HCT116 (cell line): ENCODE data around the gene ARID4A. TPM values are rescaled to one million over a fixed set of nuclear protein-coding genes. Genes with fewer than 3 reads are reported as not detected.

Source experiments
- ATAC-seq: fragments of 200-7000 bp; cut with Tn5 transposase; 2 replicates; pipeline ENCODE4 v1.9.1; 2020; ENCODE audit warnings: mild to moderate bottlenecking, moderate library complexity
- BruUV-seq: library from RNA; stranded (reverse); fragments of 400-500 nt; replicated peaks from 2 replicates; lab custom pipeline; 2021; lab: Mats Ljungman, UMichigan
- CTCF ChIA-PET: fragments of 300-600 bp; sonication (Branson Sonifier 250); formaldehyde crosslinking; loops from one replicate; lab custom pipeline; 2021; ENCODE audit warnings: antibody characterized with exemption; lab: Charles Lee
- POLR2A ChIA-PET: fragments of 300-600, 350-600 bp; sonication (Branson Sonifier 250); formaldehyde crosslinking; loops from one replicate; lab custom pipeline; 2021; ENCODE audit warnings: antibody characterized with exemption; lab: Charles Lee
- RAD21 ChIA-PET, 2 experiments: fragments of 300-600 bp; sonication (Branson Sonifier 250); formaldehyde crosslinking; loops; one replicate each; lab custom pipeline; 2023; ENCODE audit warnings: low total read pairs in 2 of 2; ENCODE audit not compliant: uncharacterized antibody in 2 of 2, unreplicated experiment in 2 of 2, low non-redundant PET in 1 of 2; lab: Charles Lee
- DNase-seq: peaks from one replicate; pipeline ENCODE4 v3.0.0-alpha.2; 2010; ENCODE audit warnings: low read depth, low spot score
- H2AFZ ChIP-seq: fragments of 200-600 bp; shearing (Covaris generic), sonication (generic); 2 replicates; pipeline ENCODE4 v1.6.1; 2017; ENCODE audit warnings: low read depth, mixed run types, mixed read lengths, antibody characterized with exemption, low read length; ENCODE audit not compliant: poor library complexity, severe bottlenecking
- H3K27ac ChIP-seq: 2 replicates; pipeline ENCODE4 v1.5.1; 2012; ENCODE audit warnings: low read depth, low read length
- H3K27me3 ChIP-seq: fragments of 200-600 bp; sonication (generic); 2 replicates; pipeline ENCODE4 v1.6.1; 2016; ENCODE audit warnings: mixed run types, low read length, mixed read lengths; ENCODE audit not compliant: insufficient read depth
- H3K36me3 ChIP-seq, 2 experiments: fragments of 200-500 bp in 1 of 2; fragments of 200-600 bp in 1 of 2; sonication (Bioruptor generic) in 1 of 2; sonication (generic) in 1 of 2; 2 replicates each; pipeline versions ENCODE4 v1.5.1 to v1.6.1; 2014 to 2016; ENCODE audit warnings: low read length in 2 of 2, inconsistent platforms in 1 of 2, mixed read lengths in 1 of 2, mixed run types in 1 of 2; ENCODE audit not compliant: insufficient read depth in 2 of 2, control insufficient read depth in 1 of 2
- H3K4me1 ChIP-seq, 2 experiments: fragments of 200-600 bp in 1 of 2; sonication (generic) in 1 of 2; 2 replicates each; pipeline versions ENCODE4 v1.5.1 to v1.6.1; 2012 to 2017; ENCODE audit warnings: low read length in 2 of 2, inconsistent platforms in 1 of 2, mild to moderate bottlenecking in 1 of 2, mixed read lengths in 1 of 2, mixed run types in 1 of 2, moderate library complexity in 1 of 2; ENCODE audit not compliant: insufficient read depth in 2 of 2, control insufficient read depth in 1 of 2
- H3K4me2 ChIP-seq: fragments of 200-600 bp; sonication (generic); 2 replicates; pipeline ENCODE4 v1.6.1; 2017; ENCODE audit warnings: mixed run types, low read length, mixed read lengths
- H3K4me3 ChIP-seq, 2 experiments: fragments of 200-600 bp in 1 of 2; sonication (generic) in 1 of 2; replicated peaks in 1 of 2; 2 replicates each; pipeline ENCODE4 v1.5.1; 2011 to 2016; ENCODE audit warnings: low read length in 2 of 2, control low read depth in 1 of 2, low read depth in 1 of 2, mild to moderate bottlenecking in 1 of 2, mixed read lengths in 1 of 2, mixed run types in 1 of 2
- H3K79me2 ChIP-seq: fragments of 200-600 bp; sonication (generic); 2 replicates; pipeline ENCODE4 v1.6.1; 2017; ENCODE audit warnings: mild to moderate bottlenecking, mixed run types, low read length, moderate library complexity, mixed read lengths; ENCODE audit not compliant: insufficient read depth
- H3K9ac ChIP-seq: fragments of 200-600 bp; sonication (generic); 2 replicates; pipeline ENCODE4 v1.6.1; 2016; ENCODE audit warnings: low read length, mixed read lengths
- H3K9me2 ChIP-seq: fragments of 200-600 bp; sonication (generic), shearing (Covaris generic); 2 replicates; pipeline ENCODE4 v1.6.1; 2017; ENCODE audit warnings: mixed run types, mild to moderate bottlenecking, moderate library complexity; ENCODE audit not compliant: insufficient read depth
- H3K9me3 ChIP-seq, 2 experiments: fragments of 200-500 bp in 1 of 2; fragments of 200-600 bp in 1 of 2; sonication (Bioruptor generic) in 1 of 2; sonication (generic) in 1 of 2; 2 replicates each; pipeline ENCODE4 v1.6.1; 2014 to 2017; ENCODE audit warnings: low read length in 2 of 2, mixed read lengths in 2 of 2, inconsistent platforms in 1 of 2, low read depth in 1 of 2, mild to moderate bottlenecking in 1 of 2, mixed run types in 1 of 2, moderate library complexity in 1 of 2; ENCODE audit not compliant: control insufficient read depth in 1 of 2, insufficient read depth in 1 of 2
- H4K20me1 ChIP-seq: fragments of 200-600 bp; sonication (generic), shearing (Covaris generic); 2 replicates; pipeline ENCODE4 v1.6.1; 2017; ENCODE audit warnings: mixed run types, mild to moderate bottlenecking, moderate library complexity; ENCODE audit not compliant: insufficient read depth
- ATF3 ChIP-seq: IDR thresholded peaks from 2 replicates; pipeline ENCODE4 v1.6.1; 2012
- CBX3 ChIP-seq: IDR thresholded peaks from 2 replicates; pipeline ENCODE4 v1.6.1; 2012; ENCODE audit warnings: low read depth
- CEBPB ChIP-seq: IDR thresholded peaks from 2 replicates; pipeline ENCODE4 v1.6.1; 2012; ENCODE audit warnings: low read depth
- EZH2 ChIP-seq: fragments of 200-600 bp; sonication (generic); IDR thresholded peaks from 2 replicates; pipeline ENCODE4 v1.6.1; 2017; ENCODE audit warnings: antibody characterized with exemption, mixed run types
- EZH2phosphoT487 ChIP-seq: fragments of 200-600 bp; IDR thresholded peaks from 2 replicates; pipeline ENCODE4 v1.6.1; 2018; ENCODE audit warnings: antibody characterized with exemption, borderline replicate concordance
- POLR2A ChIP-seq: IDR thresholded peaks from 2 replicates; pipeline ENCODE4 v1.7.0; 2011; ENCODE audit warnings: borderline replicate concordance; ENCODE audit not compliant: insufficient read depth, insufficient read length; ENCODE audit errors: extremely low read depth
- SIN3A ChIP-seq: IDR thresholded peaks from 2 replicates; pipeline ENCODE4 v1.6.1; 2012; ENCODE audit warnings: low read depth
- SP1 ChIP-seq: IDR thresholded peaks from 2 replicates; pipeline ENCODE4 v1.6.1; 2012; ENCODE audit warnings: low read depth
- SRF ChIP-seq: IDR thresholded peaks from 2 replicates; pipeline ENCODE4 v1.6.1; 2012; ENCODE audit warnings: low read depth
- YY1 ChIP-seq: IDR thresholded peaks from 2 replicates; pipeline ENCODE4 v1.6.1; 2011; ENCODE audit warnings: low read length, low read depth, moderate library complexity, mild to moderate bottlenecking; ENCODE audit not compliant: insufficient replicate concordance; ENCODE audit errors: extremely low read depth
- intact Hi-C: fragments of 100-400 bp; cut with micrococcal nuclease; formaldehyde crosslinking; loops from 2 replicates; pipeline ENCODE4 v1.10.0; 2022
- total RNA-seq: library from RNA; stranded (reverse); gene quantifications from one replicate; pipeline ENCODE4 v1.2.1, GENCODE V29; 2021; ENCODE audit not compliant: unreplicated experiment
- TF ChIP-seq, protein P1 (sequence below): IDR thresholded peaks from 2 replicates; pipeline ENCODE4 v1.6.1; 2011; ENCODE audit warnings: mild to moderate bottlenecking, low read length, moderate library complexity; ENCODE audit not compliant: insufficient replicate concordance; ENCODE audit errors: extremely low read depth
- TF ChIP-seq, protein P2 (sequence below): IDR thresholded peaks from 2 replicates; pipeline ENCODE4 v1.6.1; 2012; ENCODE audit warnings: low read depth
- TF ChIP-seq, protein P3 (sequence below): IDR thresholded peaks from 2 replicates; pipeline ENCODE4 v1.6.1; 2012

The ARID4A gene
- total RNA-seq, 1 experiment from 2014 or later: 13.9 TPM

DNA sequence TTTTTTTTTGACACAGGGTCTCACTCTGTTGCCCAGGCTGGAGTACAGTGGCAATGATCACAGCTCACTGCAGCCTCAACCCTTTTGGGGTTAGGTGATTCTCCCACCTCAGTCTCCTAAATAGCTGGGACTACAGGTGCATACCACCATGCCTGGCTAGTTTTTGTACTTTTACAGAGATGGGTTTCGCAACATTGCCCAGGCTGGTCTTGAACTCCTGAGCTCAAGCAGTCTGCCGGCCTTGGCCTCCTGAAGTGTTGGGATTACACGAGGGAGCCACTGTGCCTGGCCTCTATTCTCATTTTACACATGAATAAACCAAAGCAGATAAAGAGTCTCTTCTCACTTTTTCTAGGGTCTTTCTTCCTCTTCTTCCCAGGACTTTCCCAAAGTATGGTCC is 100.5 kb downstream of the ARID4A start:
- DNase-seq (no peak), ATAC-seq (no peak)
- BruUV-seq: no TSS peak
- H3K9me2 ChIP-seq: no peaks in the 10 kb centered on the region
- no peaks in the 10 kb centered on the region for H3K27me3 ChIP-seq
- H3K9me3 ChIP-seq: no peaks in the 10 kb centered on the region
- H3K9ac ChIP-seq: no peak overlapping the region
- TF ChIP-seq, protein P1, sequence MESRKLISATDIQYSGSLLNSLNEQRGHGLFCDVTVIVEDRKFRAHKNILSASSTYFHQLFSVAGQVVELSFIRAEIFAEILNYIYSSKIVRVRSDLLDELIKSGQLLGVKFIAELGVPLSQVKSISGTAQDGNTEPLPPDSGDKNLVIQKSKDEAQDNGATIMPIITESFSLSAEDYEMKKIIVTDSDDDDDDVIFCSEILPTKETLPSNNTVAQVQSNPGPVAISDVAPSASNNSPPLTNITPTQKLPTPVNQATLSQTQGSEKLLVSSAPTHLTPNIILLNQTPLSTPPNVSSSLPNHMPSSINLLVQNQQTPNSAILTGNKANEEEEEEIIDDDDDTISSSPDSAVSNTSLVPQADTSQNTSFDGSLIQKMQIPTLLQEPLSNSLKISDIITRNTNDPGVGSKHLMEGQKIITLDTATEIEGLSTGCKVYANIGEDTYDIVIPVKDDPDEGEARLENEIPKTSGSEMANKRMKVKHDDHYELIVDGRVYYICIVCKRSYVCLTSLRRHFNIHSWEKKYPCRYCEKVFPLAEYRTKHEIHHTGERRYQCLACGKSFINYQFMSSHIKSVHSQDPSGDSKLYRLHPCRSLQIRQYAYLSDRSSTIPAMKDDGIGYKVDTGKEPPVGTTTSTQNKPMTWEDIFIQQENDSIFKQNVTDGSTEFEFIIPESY: no peak
- TF ChIP-seq EZH2: no peak
- TF ChIP-seq, protein P2, sequence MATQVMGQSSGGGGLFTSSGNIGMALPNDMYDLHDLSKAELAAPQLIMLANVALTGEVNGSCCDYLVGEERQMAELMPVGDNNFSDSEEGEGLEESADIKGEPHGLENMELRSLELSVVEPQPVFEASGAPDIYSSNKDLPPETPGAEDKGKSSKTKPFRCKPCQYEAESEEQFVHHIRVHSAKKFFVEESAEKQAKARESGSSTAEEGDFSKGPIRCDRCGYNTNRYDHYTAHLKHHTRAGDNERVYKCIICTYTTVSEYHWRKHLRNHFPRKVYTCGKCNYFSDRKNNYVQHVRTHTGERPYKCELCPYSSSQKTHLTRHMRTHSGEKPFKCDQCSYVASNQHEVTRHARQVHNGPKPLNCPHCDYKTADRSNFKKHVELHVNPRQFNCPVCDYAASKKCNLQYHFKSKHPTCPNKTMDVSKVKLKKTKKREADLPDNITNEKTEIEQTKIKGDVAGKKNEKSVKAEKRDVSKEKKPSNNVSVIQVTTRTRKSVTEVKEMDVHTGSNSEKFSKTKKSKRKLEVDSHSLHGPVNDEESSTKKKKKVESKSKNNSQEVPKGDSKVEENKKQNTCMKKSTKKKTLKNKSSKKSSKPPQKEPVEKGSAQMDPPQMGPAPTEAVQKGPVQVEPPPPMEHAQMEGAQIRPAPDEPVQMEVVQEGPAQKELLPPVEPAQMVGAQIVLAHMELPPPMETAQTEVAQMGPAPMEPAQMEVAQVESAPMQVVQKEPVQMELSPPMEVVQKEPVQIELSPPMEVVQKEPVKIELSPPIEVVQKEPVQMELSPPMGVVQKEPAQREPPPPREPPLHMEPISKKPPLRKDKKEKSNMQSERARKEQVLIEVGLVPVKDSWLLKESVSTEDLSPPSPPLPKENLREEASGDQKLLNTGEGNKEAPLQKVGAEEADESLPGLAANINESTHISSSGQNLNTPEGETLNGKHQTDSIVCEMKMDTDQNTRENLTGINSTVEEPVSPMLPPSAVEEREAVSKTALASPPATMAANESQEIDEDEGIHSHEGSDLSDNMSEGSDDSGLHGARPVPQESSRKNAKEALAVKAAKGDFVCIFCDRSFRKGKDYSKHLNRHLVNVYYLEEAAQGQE: no peak
- no peak for TF ChIP-seq POLR2A
- TF ChIP-seq YY1: no peak
- no peak for TF ChIP-seq EZH2phosphoT487
- no peak for TF ChIP-seq SRF
- TF ChIP-seq CEBPB: no peak
- TF ChIP-seq CBX3: no peak
- TF ChIP-seq SIN3A: no peak
- TF ChIP-seq, protein P3, sequence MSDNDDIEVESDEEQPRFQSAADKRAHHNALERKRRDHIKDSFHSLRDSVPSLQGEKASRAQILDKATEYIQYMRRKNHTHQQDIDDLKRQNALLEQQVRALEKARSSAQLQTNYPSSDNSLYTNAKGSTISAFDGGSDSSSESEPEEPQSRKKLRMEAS: no peak
- no peak for TF ChIP-seq SP1
- TF ChIP-seq ATF3: no peak
- TF ChIP-seq, all 23 proteins: peak for 0
- Histone ChIP-seq H3K4me3 (no peak overlapping the region), H3K27ac (no peak overlapping the region), H3K79me2 (no peaks in the 10 kb centered on the region), H3K4me2 (no peak overlapping the region), H2AFZ (no peak overlapping the region), H3K4me1 (peaks cover 0 to 15% of the 10 kb centered on the region in 2 experiments; a peak in 3 of 4 replicates), H4K20me1 (no peaks in the 10 kb centered on the region), H3K36me3 (no peaks in the 10 kb centered on the region)
- CTCF ChIA-PET: no interaction called here
- POLR2A ChIA-PET: no interaction called here
- intact Hi-C loops: no loop called here
- RAD21 ChIA-PET: no interaction called here
